Measurements from ENCODE around the gene OR5K3.
"Not testable (repeated sequence)": the region's sequence is repeated elsewhere in the genome, so short reads cannot be mapped to it uniquely, and the experiment has no call there.

OR5K3 gene

DNA sequence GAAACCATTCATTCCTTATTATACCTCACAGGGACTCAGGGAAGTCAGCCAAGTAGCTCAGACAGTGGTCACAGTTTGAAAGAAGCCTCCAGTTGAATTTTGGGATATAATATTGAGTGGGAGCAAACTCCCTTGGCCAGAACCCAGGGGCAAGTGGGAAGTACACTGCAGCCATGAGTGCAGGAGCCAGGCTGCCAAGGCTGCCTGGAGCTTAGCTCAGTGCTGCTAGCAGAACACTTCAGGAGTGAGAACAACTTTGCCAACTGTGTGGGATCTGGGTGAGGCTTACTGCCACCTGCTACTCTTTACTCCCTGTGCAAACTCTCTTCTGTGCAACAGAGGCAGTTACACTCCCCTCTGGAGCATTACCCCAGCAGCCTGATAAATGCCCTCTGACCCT is 4.6 kb downstream of the OR5K3 start:
- Histone ChIP-seq H3K9ac (ENCODE audit: low read length) (no peak overlapping the region), H3K9me3 (replicated peaks; ENCODE audit: insufficient read depth, low read length) (no peaks in the 10 kb centered on the region), H3K4me3 (ENCODE audit: low read length) (no peak overlapping the region), H4K20me1 (ENCODE audit: insufficient read depth, low read length) (no peaks in the 10 kb centered on the region), H3K4me2 (ENCODE audit: low read depth, low read length) (no peak overlapping the region), H3K36me3 (replicated peaks; ENCODE audit: insufficient read depth, low read length) (no peaks in the 10 kb centered on the region), H3K27ac (ENCODE audit: low read length) (no peak overlapping the region), H2AFZ (ENCODE audit: low read length) (no peak overlapping the region), H3K9me2 (replicated peaks; ENCODE audit: insufficient read depth, low read length) (no peaks in the 10 kb centered on the region), H3K4me1 (ENCODE audit: low read length) (peaks cover 3% of the 10 kb centered on the region; the same call in 1 of the 2 replicates), H3K27me3 (replicated peaks; ENCODE audit: insufficient read depth, low read length) (no peaks in the 10 kb centered on the region), H3K79me2 (ENCODE audit: low read length) (no peaks in the 10 kb centered on the region), H3F3A (ENCODE audit: insufficient read depth, low read length) (no peaks in the 10 kb centered on the region)
- no peak for DNase-seq
- TF ChIP-seq EZH2phosphoT487 (IDR thresholded peaks at IDR 0.05; ENCODE audit: low read length): no peak
- TF ChIP-seq CTCF (IDR thresholded peaks at IDR 0.05; ENCODE audit: low read length): no peak
- no peak for TF ChIP-seq EZH2 (optimal IDR thresholded peaks at IDR 0.05; ENCODE audit: low read depth, low read length)

DNA sequence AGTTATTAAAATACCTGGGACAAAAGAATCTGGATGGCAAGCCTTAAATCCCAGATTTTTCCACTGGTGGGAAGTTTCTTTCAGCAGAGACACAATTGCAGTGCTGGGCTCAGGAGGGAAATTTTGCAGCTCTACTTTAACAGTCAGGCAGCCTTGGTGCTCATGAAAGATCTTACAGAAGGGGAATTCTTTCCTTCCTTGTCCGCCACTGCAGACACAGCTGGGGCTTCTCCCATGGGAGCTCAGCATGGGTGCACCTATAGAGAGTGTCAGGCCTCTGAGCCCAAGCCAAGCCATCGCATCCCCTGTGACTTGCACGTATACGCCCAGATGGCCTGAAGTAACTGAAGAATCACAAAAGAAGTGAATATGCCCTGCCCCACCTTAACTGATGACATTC is 6.0 kb downstream of the OR5K3 start:
- not testable (repeated sequence) for H3K4me3 ChIP-seq (ENCODE audit: low read length); H3K79me2 ChIP-seq (ENCODE audit: low read length); H3K4me1 ChIP-seq (ENCODE audit: low read length); H2AFZ ChIP-seq (ENCODE audit: low read length); H3K27me3 ChIP-seq (replicated peaks; ENCODE audit: insufficient read depth, low read length); H3K4me2 ChIP-seq (ENCODE audit: low read depth, low read length); DNase-seq; H4K20me1 ChIP-seq (ENCODE audit: insufficient read depth, low read length); H3K9me3 ChIP-seq (replicated peaks; ENCODE audit: insufficient read depth, low read length); H3K9ac ChIP-seq (ENCODE audit: low read length); H3K27ac ChIP-seq (ENCODE audit: low read length); H3F3A ChIP-seq (ENCODE audit: insufficient read depth, low read length); H3K9me2 ChIP-seq (replicated peaks; ENCODE audit: insufficient read depth, low read length); H3K36me3 ChIP-seq (replicated peaks; ENCODE audit: insufficient read depth, low read length)

- no peaks in the 10 kb centered on the region for H3K9me2 ChIP-seq (replicated peaks; ENCODE audit: insufficient read depth, low read length)
- H3K79me2 ChIP-seq (ENCODE audit: low read length): no peaks in the 10 kb centered on the region
- no peak for DNase-seq
- no peaks in the 10 kb centered on the region for H3K27me3 ChIP-seq (replicated peaks; ENCODE audit: insufficient read depth, low read length)
- no peak overlapping the region for H3K9ac ChIP-seq (ENCODE audit: low read length)
- H3K9me3 ChIP-seq (replicated peaks; ENCODE audit: insufficient read depth, low read length): no peaks in the 10 kb centered on the region
- no peak overlapping the region for H3K27ac ChIP-seq (ENCODE audit: low read length)
- TF ChIP-seq CTCF (IDR thresholded peaks at IDR 0.05; ENCODE audit: low read length) (no peak), EZH2phosphoT487 (IDR thresholded peaks at IDR 0.05; ENCODE audit: low read length) (no peak), EZH2 (optimal IDR thresholded peaks at IDR 0.05; ENCODE audit: low read depth, low read length) (no peak)
- no peaks in the 10 kb centered on the region for H3K36me3 ChIP-seq (replicated peaks; ENCODE audit: insufficient read depth, low read length)
- no peak overlapping the region for H3K4me3 ChIP-seq (ENCODE audit: low read length)
- H3F3A ChIP-seq (ENCODE audit: insufficient read depth, low read length): no peaks in the 10 kb centered on the region
- H3K4me2 ChIP-seq (ENCODE audit: low read depth, low read length): no peak overlapping the region
- H3K4me1 ChIP-seq (ENCODE audit: low read length): peaks cover 3% of the 10 kb centered on the region; the same call in 1 of the 2 replicates
- no peaks in the 10 kb centered on the region for H4K20me1 ChIP-seq (ENCODE audit: insufficient read depth, low read length)
- no peak overlapping the region for H2AFZ ChIP-seq (ENCODE audit: low read length)
These were observed 8.0 kb downstream of the OR5K3 start for GRCh38 chr3:98398513-98398912.

GRCh38 chr3:98402507-98402906 is 12.0 kb downstream of the OR5K3 start:
- Histone ChIP-seq H3K4me3 (ENCODE audit: low read length) (no peak overlapping the region), H3K9me3 (replicated peaks; ENCODE audit: insufficient read depth, low read length) (no peaks in the 10 kb centered on the region), H3K9me2 (replicated peaks; ENCODE audit: insufficient read depth, low read length) (no peaks in the 10 kb centered on the region), H3K36me3 (replicated peaks; ENCODE audit: insufficient read depth, low read length) (no peaks in the 10 kb centered on the region), H3K9ac (ENCODE audit: low read length) (no peak overlapping the region), H3K4me1 (ENCODE audit: low read length) (peaks cover 3% of the 10 kb centered on the region; the same call in 1 of the 2 replicates), H3K27ac (ENCODE audit: low read length) (no peak overlapping the region), H2AFZ (ENCODE audit: low read length) (no peak overlapping the region), H3F3A (ENCODE audit: insufficient read depth, low read length) (no peaks in the 10 kb centered on the region), H4K20me1 (ENCODE audit: insufficient read depth, low read length) (no peaks in the 10 kb centered on the region), H3K4me2 (ENCODE audit: low read depth, low read length) (no peak overlapping the region), H3K27me3 (replicated peaks; ENCODE audit: insufficient read depth, low read length) (no peaks in the 10 kb centered on the region), H3K79me2 (ENCODE audit: low read length) (no peaks in the 10 kb centered on the region)
- TF ChIP-seq EZH2phosphoT487 (IDR thresholded peaks at IDR 0.05; ENCODE audit: low read length) (no peak), EZH2 (optimal IDR thresholded peaks at IDR 0.05; ENCODE audit: low read depth, low read length) (no peak), CTCF (IDR thresholded peaks at IDR 0.05; ENCODE audit: low read length) (no peak)
- no peak for DNase-seq
